OCI-LY7 (cell line): ENCODE measurements around the gene CCSER2. TPM values are rescaled to one million over a fixed set of nuclear protein-coding genes. Genes with fewer than 3 reads are reported as not detected.

Source experiments
- BruUV-seq: library from RNA; stranded (reverse); fragments of 400-500 nt; replicated peaks from 2 replicates; lab custom pipeline; 2021; lab: Mats Ljungman, UMichigan
- CTCF ChIA-PET: fragments of 300-600 bp; sonication (Branson Sonifier 250); formaldehyde crosslinking; loops from one replicate; lab custom pipeline; 2022; ENCODE audit warnings: antibody characterized with exemption; ENCODE audit not compliant: unreplicated experiment; lab: Charles Lee
- POLR2A ChIA-PET: fragments of 300-600 bp; sonication (Branson Sonifier 250); formaldehyde crosslinking; loops from one replicate; lab custom pipeline; 2022; ENCODE audit warnings: antibody characterized with exemption; lab: Charles Lee
- DNase-seq: peaks from one replicate; pipeline ENCODE4 v3.0.0-alpha.2; 2015; ENCODE audit warnings: low spot score
- H2AFZ ChIP-seq: fragments of 200-600 bp; sonication (generic), shearing (Covaris generic); 2 replicates; pipeline ENCODE4 v1.6.1; 2014; ENCODE audit warnings: mild to moderate bottlenecking, antibody characterized with exemption, low read length, moderate library complexity
- H3K27ac ChIP-seq: fragments of 200-600 bp; sonication (generic); 2 replicates; pipeline ENCODE4 v1.5.1; 2014; ENCODE audit warnings: mixed run types, low read depth, mild to moderate bottlenecking, moderate library complexity, low read length, inconsistent platforms; ENCODE audit not compliant: poor library complexity, severe bottlenecking
- H3K36me3 ChIP-seq: fragments of 200-600 bp; sonication (generic); 2 replicates; pipeline ENCODE4 v1.6.1; 2014; ENCODE audit warnings: mild to moderate bottlenecking, antibody characterized with exemption, low read length, moderate library complexity, mixed read lengths; ENCODE audit not compliant: insufficient read depth
- H3K4me1 ChIP-seq: fragments of 200-600 bp; sonication (generic); 2 replicates; pipeline ENCODE4 v1.5.1; 2014; ENCODE audit warnings: mild to moderate bottlenecking, low read length; ENCODE audit not compliant: insufficient read depth, poor library complexity, severe bottlenecking
- H3K4me2 ChIP-seq: fragments of 200-600 bp; sonication (generic); 2 replicates; pipeline ENCODE4 v1.6.1; 2014; ENCODE audit warnings: mild to moderate bottlenecking, low read length
- H3K4me3 ChIP-seq: fragments of 200-600 bp; sonication (generic); 2 replicates; pipeline ENCODE4 v1.5.1; 2014; ENCODE audit warnings: mild to moderate bottlenecking, low read depth, low read length; ENCODE audit not compliant: poor library complexity, severe bottlenecking
- H3K79me2 ChIP-seq: fragments of 200-600 bp; sonication (generic); 2 replicates; pipeline ENCODE4 v1.6.1; 2016; ENCODE audit warnings: low read depth, mild to moderate bottlenecking, low read length, moderate library complexity, mixed read lengths; ENCODE audit not compliant: insufficient read depth
- H3K9me2 ChIP-seq: fragments of 200-600 bp; sonication (generic); 2 replicates; pipeline ENCODE4 v1.6.1; 2016; ENCODE audit warnings: mild to moderate bottlenecking, low read length, mixed read lengths; ENCODE audit not compliant: insufficient read depth
- H3K9me3 ChIP-seq: fragments of 200-600 bp; sonication (generic); 2 replicates; pipeline ENCODE4 v1.6.1; 2014; ENCODE audit warnings: mild to moderate bottlenecking, mixed run types, low read length, mixed read lengths
- H4K20me1 ChIP-seq: fragments of 200-600 bp; sonication (generic); 2 replicates; pipeline ENCODE4 v1.6.1; 2014; ENCODE audit warnings: mild to moderate bottlenecking, antibody characterized with exemption, low read length, moderate library complexity, mixed read lengths; ENCODE audit not compliant: insufficient read depth
- EZH2phosphoT487 ChIP-seq: fragments of 200-600 bp; sonication (generic); IDR thresholded peaks from 2 replicates; pipeline ENCODE4 v1.6.1; 2018; ENCODE audit warnings: low read depth, borderline replicate concordance, mild to moderate bottlenecking, mixed run types, antibody characterized with exemption, low read length, moderate library complexity, mixed read lengths
- intact Hi-C: fragments of 100-400 bp; cut with micrococcal nuclease; formaldehyde crosslinking; loops from one replicate; pipeline ENCODE4 v1.10.0; 2022; ENCODE audit not compliant: unreplicated experiment
- total RNA-seq, 2 experiments: library from RNA; depleted of rRNA in 1 of 2; stranded (reverse); fragments of >200 nt in 1 of 2; shearing (Covaris generic) in 1 of 2; gene quantifications; 2 replicates each; pipeline ENCODE4 v1.2.3, GENCODE V29; 2014 to 2022
- TF ChIP-seq, protein P1 (sequence below): fragments of 200-600 bp; sonication (generic); conservative IDR thresholded peaks from 2 replicates; pipeline ENCODE4 v1.5.1; 2014; ENCODE audit warnings: mild to moderate bottlenecking, antibody characterized with exemption, low read length, moderate library complexity, mixed read lengths

The CCSER2 gene
- total RNA-seq, 2 experiments from 2014 or later: 15.9 to 30.1 TPM

DNA sequence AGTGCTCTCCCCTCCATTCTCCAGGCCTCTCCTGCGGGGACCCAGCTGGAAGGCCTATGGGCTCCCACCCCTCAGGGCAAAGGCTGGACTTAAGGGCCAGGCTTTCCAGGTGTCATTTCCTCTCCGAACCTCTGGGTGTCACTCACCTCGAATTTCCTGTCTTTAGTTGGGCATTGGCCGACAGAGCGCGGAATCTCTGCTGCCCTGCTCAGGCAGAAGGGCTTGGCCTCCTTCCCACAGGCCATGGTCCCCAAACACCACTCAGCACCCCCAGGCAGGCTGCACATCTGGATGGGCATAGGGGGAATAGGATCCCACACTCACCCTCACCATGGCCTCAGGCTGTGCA is 212.9 kb downstream of the CCSER2 start:
- no peaks in the 10 kb centered on the region for H3K4me1 ChIP-seq
- no peak for DNase-seq
- no peaks in the 10 kb centered on the region for H3K79me2 ChIP-seq
- H2AFZ ChIP-seq: no peak overlapping the region
- H3K36me3 ChIP-seq: no peaks in the 10 kb centered on the region
- CTCF ChIA-PET: no interaction called here
- no peaks in the 10 kb centered on the region for H3K9me2 ChIP-seq
- no peaks in the 10 kb centered on the region for H3K9me3 ChIP-seq
- TF ChIP-seq, protein P1, sequence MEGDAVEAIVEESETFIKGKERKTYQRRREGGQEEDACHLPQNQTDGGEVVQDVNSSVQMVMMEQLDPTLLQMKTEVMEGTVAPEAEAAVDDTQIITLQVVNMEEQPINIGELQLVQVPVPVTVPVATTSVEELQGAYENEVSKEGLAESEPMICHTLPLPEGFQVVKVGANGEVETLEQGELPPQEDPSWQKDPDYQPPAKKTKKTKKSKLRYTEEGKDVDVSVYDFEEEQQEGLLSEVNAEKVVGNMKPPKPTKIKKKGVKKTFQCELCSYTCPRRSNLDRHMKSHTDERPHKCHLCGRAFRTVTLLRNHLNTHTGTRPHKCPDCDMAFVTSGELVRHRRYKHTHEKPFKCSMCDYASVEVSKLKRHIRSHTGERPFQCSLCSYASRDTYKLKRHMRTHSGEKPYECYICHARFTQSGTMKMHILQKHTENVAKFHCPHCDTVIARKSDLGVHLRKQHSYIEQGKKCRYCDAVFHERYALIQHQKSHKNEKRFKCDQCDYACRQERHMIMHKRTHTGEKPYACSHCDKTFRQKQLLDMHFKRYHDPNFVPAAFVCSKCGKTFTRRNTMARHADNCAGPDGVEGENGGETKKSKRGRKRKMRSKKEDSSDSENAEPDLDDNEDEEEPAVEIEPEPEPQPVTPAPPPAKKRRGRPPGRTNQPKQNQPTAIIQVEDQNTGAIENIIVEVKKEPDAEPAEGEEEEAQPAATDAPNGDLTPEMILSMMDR: 0 out of 2 replicates have a peak, but pooled peaks have one; percentile 10
- no peak for TF ChIP-seq EZH2phosphoT487
- no peak overlapping the region for H3K27ac ChIP-seq
- POLR2A ChIA-PET: no interaction called here
- intact Hi-C loops: no loop called here
- no TSS peak for BruUV-seq
- no peak overlapping the region for H3K4me2 ChIP-seq
- H4K20me1 ChIP-seq: no peaks in the 10 kb centered on the region
- no peak overlapping the region for H3K4me3 ChIP-seq

DNA sequence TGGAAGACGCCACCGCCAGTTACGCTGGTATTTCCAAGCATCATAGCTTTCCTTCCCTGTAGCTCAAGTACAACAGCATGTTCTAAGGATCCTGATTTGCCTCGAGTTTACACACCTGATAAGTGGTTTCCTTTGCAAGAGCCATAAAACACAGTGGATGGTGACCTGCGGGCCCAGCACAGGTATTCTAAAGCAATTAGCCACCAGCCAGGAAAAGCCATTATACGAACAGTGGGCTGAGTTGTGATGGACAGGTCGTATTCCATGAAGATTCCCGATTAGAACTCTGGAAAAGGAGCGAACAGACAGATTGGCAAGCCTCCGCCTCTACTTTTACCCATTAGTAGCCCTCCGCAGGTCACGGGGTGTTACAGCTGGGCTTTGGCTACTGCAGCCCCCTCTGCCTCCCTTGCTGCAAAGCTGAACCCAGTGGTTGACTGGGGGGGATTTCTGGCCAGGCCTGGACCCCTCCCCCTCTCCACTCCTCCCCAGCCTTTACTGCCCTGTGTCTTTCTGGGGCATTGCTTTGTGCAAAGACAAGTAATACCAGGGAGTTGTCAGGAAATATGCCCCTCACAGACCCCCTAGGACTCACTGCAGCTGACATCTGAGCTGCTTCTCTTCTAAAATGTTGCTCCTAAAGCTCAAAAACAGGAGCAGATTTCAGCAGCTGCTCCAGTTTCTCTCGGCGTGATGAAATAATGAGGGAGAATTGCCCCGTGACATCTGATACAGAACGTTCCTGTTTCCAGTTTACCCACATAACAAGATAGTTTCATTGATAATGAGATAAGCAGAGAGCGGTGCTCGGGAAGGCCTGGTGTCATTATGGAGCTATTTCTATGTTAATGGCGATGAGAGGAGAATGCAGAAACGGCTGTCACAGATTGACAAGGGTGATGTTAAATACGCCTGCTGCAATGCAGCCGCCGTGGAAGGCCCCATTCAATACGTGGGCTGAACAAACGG is 214.4 kb downstream of the CCSER2 start:
- no peak overlapping the region for H3K4me3 ChIP-seq
- no peak overlapping the region for H3K4me2 ChIP-seq
- H3K4me1 ChIP-seq: no peaks in the 10 kb centered on the region
- TF ChIP-seq EZH2phosphoT487: no peak
- TF ChIP-seq, protein P1: no peak
- no peaks in the 10 kb centered on the region for H3K9me3 ChIP-seq
- BruUV-seq: no TSS peak
- H3K9me2 ChIP-seq: no peaks in the 10 kb centered on the region
- no peak overlapping the region for H3K27ac ChIP-seq
- DNase-seq: no peak
- H3K79me2 ChIP-seq: no peaks in the 10 kb centered on the region
- no peak overlapping the region for H2AFZ ChIP-seq
- no peaks in the 10 kb centered on the region for H3K36me3 ChIP-seq
- H4K20me1 ChIP-seq: no peaks in the 10 kb centered on the region
- POLR2A ChIA-PET: interaction anchor here (0.8 kb wide), 1 partner anchor 11 kb away, joined by 3 read pairs; no protein-coding TSS in a partner anchor
- intact Hi-C loops: no loop called here
- CTCF ChIA-PET: no interaction called here

DNA sequence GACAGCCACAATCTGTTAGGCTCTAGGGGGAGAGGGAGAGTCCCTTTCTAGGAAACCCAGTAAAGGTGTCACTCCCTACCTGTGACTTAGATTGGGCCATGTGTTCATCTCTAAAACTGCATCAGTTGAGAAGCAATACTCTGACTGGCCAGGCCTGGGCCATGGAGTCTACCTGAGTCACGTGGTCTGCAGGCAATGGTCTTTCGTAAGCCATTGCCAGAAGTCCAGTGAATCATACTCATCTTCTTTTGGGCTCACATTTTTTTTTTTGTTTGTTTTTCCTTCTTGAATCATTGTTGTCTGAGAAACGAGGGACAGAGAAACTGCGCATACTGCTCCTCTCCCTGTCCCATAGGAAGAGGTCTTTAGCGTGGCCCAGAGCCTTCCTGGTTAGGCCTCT is 215.6 kb downstream of the CCSER2 start:
- no peaks in the 10 kb centered on the region for H3K9me3 ChIP-seq
- no peaks in the 10 kb centered on the region for H3K79me2 ChIP-seq
- no TSS peak for BruUV-seq
- no peak overlapping the region for H2AFZ ChIP-seq
- CTCF ChIA-PET: interaction anchor here (0.6 kb wide), 1 partner anchor 108 kb away, joined by 4 read pairs; no protein-coding TSS in a partner anchor
- no peaks in the 10 kb centered on the region for H3K4me1 ChIP-seq
- DNase-seq: no peak
- H3K4me2 ChIP-seq: no peak overlapping the region
- TF ChIP-seq, protein P1: no peak
- TF ChIP-seq EZH2phosphoT487: no peak
- no peaks in the 10 kb centered on the region for H4K20me1 ChIP-seq
- intact Hi-C loops: no loop called here
- H3K36me3 ChIP-seq: no peaks in the 10 kb centered on the region
- no peak overlapping the region for H3K4me3 ChIP-seq
- POLR2A ChIA-PET: no interaction called here
- H3K27ac ChIP-seq: no peak overlapping the region
- no peaks in the 10 kb centered on the region for H3K9me2 ChIP-seq
